HL-60 (cell line): ENCODE data around the gene ACHE.

Source experiments
- GABPA ChIP-seq: IDR thresholded peaks from 2 replicates; pipeline ENCODE4 v1.6.1; 2012; ENCODE audit warnings: low read depth
- POLR2AphosphoS5 ChIP-seq: IDR thresholded peaks from 2 replicates; pipeline ENCODE4 v1.6.1; 2012; ENCODE audit warnings: low read depth
- TF ChIP-seq, protein P1 (sequence below): IDR thresholded peaks from one replicate; pipeline ENCODE4 v1.5.1; 2011; ENCODE audit warnings: low read length, control low read depth, inconsistent platforms; ENCODE audit not compliant: insufficient read depth

DNA sequence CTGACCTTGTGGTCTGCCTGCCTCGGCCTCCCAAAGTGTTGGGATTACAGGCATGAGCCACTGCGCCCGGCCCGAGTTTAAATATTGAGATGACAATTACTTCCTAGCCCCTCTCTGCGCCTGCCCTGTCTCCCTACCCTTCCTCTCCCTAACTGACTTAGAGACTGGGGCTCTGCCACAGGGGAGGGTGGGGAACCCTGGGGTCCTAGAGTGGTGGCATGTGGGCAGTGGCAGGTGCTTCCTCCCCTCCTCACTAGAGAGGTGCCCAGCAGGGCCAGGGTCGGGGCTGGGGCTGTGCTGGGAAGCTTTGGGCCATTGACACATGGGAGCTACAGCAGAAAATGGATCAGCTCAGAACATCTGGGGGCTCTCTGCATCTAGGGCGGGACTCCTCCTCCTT, 7.0 kb upstream of the ACHE start:
- TF ChIP-seq, protein P1, sequence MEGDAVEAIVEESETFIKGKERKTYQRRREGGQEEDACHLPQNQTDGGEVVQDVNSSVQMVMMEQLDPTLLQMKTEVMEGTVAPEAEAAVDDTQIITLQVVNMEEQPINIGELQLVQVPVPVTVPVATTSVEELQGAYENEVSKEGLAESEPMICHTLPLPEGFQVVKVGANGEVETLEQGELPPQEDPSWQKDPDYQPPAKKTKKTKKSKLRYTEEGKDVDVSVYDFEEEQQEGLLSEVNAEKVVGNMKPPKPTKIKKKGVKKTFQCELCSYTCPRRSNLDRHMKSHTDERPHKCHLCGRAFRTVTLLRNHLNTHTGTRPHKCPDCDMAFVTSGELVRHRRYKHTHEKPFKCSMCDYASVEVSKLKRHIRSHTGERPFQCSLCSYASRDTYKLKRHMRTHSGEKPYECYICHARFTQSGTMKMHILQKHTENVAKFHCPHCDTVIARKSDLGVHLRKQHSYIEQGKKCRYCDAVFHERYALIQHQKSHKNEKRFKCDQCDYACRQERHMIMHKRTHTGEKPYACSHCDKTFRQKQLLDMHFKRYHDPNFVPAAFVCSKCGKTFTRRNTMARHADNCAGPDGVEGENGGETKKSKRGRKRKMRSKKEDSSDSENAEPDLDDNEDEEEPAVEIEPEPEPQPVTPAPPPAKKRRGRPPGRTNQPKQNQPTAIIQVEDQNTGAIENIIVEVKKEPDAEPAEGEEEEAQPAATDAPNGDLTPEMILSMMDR, result no peak
- TF ChIP-seq POLR2AphosphoS5 (no peak), GABPA (no peak)
